MM.1S (cell line): ENCODE data around the gene PUM1.

Source experiments
- DNase-seq: peaks from one replicate; pipeline ENCODE4 v3.0.0-alpha.2; 2015
- H2AFZ ChIP-seq: fragments of 300-600 bp; sonication (generic); 2 replicates; pipeline ENCODE4 v1.6.0; 2016; ENCODE audit warnings: antibody characterized with exemption, low read length
- H3F3A ChIP-seq: fragments of 300-600 bp; sonication (generic); 2 replicates; pipeline ENCODE4 v1.6.1; 2016; ENCODE audit warnings: mild to moderate bottlenecking, antibody characterized with exemption, low read length, moderate library complexity, mixed read lengths; ENCODE audit not compliant: insufficient read depth
- H3K27ac ChIP-seq: fragments of 300-600 bp; sonication (generic); 2 replicates; pipeline ENCODE4 v1.5.1; 2016; ENCODE audit warnings: mild to moderate bottlenecking, low read length
- H3K27me3 ChIP-seq: fragments of 300-600 bp; sonication (generic); replicated peaks from 2 replicates; pipeline ENCODE4 v1.6.0; 2016; ENCODE audit warnings: low read length; ENCODE audit not compliant: insufficient read depth
- H3K36me3 ChIP-seq: fragments of 300-600 bp; sonication (generic); replicated peaks from 2 replicates; pipeline ENCODE4 v1.6.1; 2016; ENCODE audit warnings: mild to moderate bottlenecking, low read length, mixed read lengths; ENCODE audit not compliant: insufficient read depth
- H3K4me1 ChIP-seq: fragments of 300-600 bp; sonication (generic); 2 replicates; pipeline ENCODE4 v1.6.1; 2016; ENCODE audit warnings: low read length, mixed read lengths
- H3K4me2 ChIP-seq: fragments of 300-600 bp; sonication (generic); 2 replicates; pipeline ENCODE4 v1.6.0; 2016; ENCODE audit warnings: low read depth, low read length
- H3K4me3 ChIP-seq: fragments of 300-600 bp; sonication (generic); 2 replicates; pipeline ENCODE4 v1.5.1; 2016; ENCODE audit warnings: low read length, mixed read lengths
- H3K79me2 ChIP-seq: fragments of 300-600 bp; sonication (generic); 2 replicates; pipeline ENCODE4 v1.6.1; 2016; ENCODE audit warnings: mixed run types, low read length, mixed read lengths
- H3K9ac ChIP-seq: fragments of 300-600 bp; sonication (generic); 2 replicates; pipeline ENCODE4 v1.6.1; 2016; ENCODE audit warnings: low read length, mixed read lengths
- H3K9me2 ChIP-seq: fragments of 300-600 bp; sonication (generic); replicated peaks from 2 replicates; pipeline ENCODE4 v1.6.1; 2016; ENCODE audit warnings: mild to moderate bottlenecking, low read length, mixed read lengths; ENCODE audit not compliant: insufficient read depth
- H3K9me3 ChIP-seq: fragments of 300-600 bp; sonication (generic); replicated peaks from 2 replicates; pipeline ENCODE4 v1.6.1; 2016; ENCODE audit warnings: mild to moderate bottlenecking, low read length, mixed read lengths; ENCODE audit not compliant: insufficient read depth
- H4K20me1 ChIP-seq: fragments of 300-600 bp; sonication (generic); 2 replicates; pipeline ENCODE4 v1.6.1; 2016; ENCODE audit warnings: mild to moderate bottlenecking, low read length, moderate library complexity, mixed read lengths; ENCODE audit not compliant: insufficient read depth
- EZH2 ChIP-seq: fragments of 300-600 bp; sonication (generic); optimal IDR thresholded peaks from 2 replicates; pipeline ENCODE3; 2017; ENCODE audit warnings: low read depth, mild to moderate bottlenecking, antibody characterized with exemption, low read length, mixed read lengths
- EZH2phosphoT487 ChIP-seq: fragments of 300-600 bp; sonication (generic); IDR thresholded peaks from 2 replicates; pipeline ENCODE4 v1.6.1; 2018; ENCODE audit warnings: antibody characterized with exemption, low read length
- TF ChIP-seq, protein P1 (sequence below): fragments of 300-600 bp; sonication (generic); IDR thresholded peaks from 2 replicates; pipeline ENCODE4 v1.5.1; 2016; ENCODE audit warnings: antibody characterized with exemption, low read length, mixed read lengths

PUM1 gene

GRCh38 chr1:31010086-31010989 lies 55.2 kb downstream of the PUM1 start:
- no peaks in the 10 kb centered on the region for H3K9me3 ChIP-seq
- H3K9me2 ChIP-seq, result no peaks in the 10 kb centered on the region
- no peak overlapping the region for H3K27ac ChIP-seq
- peaks cover 99% of the 10 kb centered on the region for H3K79me2 ChIP-seq
- H3K4me1 ChIP-seq, result peaks cover 9% of the 10 kb centered on the region; the same call in 1 of the 2 replicates
- H3K9ac ChIP-seq, result no peak overlapping the region
- H3F3A ChIP-seq, result no peaks in the 10 kb centered on the region
- H2AFZ ChIP-seq, result no peak overlapping the region
- H3K4me2 ChIP-seq, result no peak overlapping the region
- H3K27me3 ChIP-seq, result no peaks in the 10 kb centered on the region
- TF ChIP-seq, protein P1, sequence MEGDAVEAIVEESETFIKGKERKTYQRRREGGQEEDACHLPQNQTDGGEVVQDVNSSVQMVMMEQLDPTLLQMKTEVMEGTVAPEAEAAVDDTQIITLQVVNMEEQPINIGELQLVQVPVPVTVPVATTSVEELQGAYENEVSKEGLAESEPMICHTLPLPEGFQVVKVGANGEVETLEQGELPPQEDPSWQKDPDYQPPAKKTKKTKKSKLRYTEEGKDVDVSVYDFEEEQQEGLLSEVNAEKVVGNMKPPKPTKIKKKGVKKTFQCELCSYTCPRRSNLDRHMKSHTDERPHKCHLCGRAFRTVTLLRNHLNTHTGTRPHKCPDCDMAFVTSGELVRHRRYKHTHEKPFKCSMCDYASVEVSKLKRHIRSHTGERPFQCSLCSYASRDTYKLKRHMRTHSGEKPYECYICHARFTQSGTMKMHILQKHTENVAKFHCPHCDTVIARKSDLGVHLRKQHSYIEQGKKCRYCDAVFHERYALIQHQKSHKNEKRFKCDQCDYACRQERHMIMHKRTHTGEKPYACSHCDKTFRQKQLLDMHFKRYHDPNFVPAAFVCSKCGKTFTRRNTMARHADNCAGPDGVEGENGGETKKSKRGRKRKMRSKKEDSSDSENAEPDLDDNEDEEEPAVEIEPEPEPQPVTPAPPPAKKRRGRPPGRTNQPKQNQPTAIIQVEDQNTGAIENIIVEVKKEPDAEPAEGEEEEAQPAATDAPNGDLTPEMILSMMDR, result no peak
- no peak for TF ChIP-seq EZH2
- H3K4me3 ChIP-seq, result no peak overlapping the region
- peaks cover 70% of the 10 kb centered on the region for H4K20me1 ChIP-seq
- H3K36me3 ChIP-seq, result no peaks in the 10 kb centered on the region
- no peak for DNase-seq

GRCh38 chr1:31007462-31007991 lies 58.0 kb downstream of the PUM1 start:
- no peak for TF ChIP-seq EZH2phosphoT487
- TF ChIP-seq, protein P1, result no peak
- no peak for TF ChIP-seq EZH2
- Histone ChIP-seq H3F3A (no peaks in the 10 kb centered on the region), H2AFZ (no peak overlapping the region), H3K4me3 (no peak overlapping the region), H3K79me2 (peaks cover 99% of the 10 kb centered on the region), H3K4me2 (no peak overlapping the region), H3K4me1 (no peaks in the 10 kb centered on the region), H3K9ac (no peak overlapping the region), H3K27me3 (no peaks in the 10 kb centered on the region), H3K27ac (no peak overlapping the region), H3K9me2 (no peaks in the 10 kb centered on the region), H4K20me1 (peaks cover 53% of the 10 kb centered on the region), H3K9me3 (no peaks in the 10 kb centered on the region), H3K36me3 (peaks cover 4% of the 10 kb centered on the region)
- DNase-seq, result no peak

- no peak for DNase-seq
- Histone ChIP-seq H3K9ac (no peak overlapping the region), H3F3A (no peaks in the 10 kb centered on the region), H3K27me3 (no peaks in the 10 kb centered on the region), H3K4me3 (no peak overlapping the region), H3K9me3 (no peaks in the 10 kb centered on the region), H3K27ac (no peak overlapping the region), H3K36me3 (peaks cover 6% of the 10 kb centered on the region), H2AFZ (no peak overlapping the region), H3K4me1 (no peaks in the 10 kb centered on the region), H3K79me2 (peaks cover 99% of the 10 kb centered on the region), H4K20me1 (peaks cover 52% of the 10 kb centered on the region), H3K4me2 (no peak overlapping the region), H3K9me2 (no peaks in the 10 kb centered on the region)
- TF ChIP-seq, protein P1, result no peak
- TF ChIP-seq EZH2 (no peak), EZH2phosphoT487 (no peak)
These were observed 58.8 kb downstream of the PUM1 start for GRCh38 chr1:31006747-31007146.
